ENCODE measurements around the gene SSBP4.

Gene SSBP4

DNA sequence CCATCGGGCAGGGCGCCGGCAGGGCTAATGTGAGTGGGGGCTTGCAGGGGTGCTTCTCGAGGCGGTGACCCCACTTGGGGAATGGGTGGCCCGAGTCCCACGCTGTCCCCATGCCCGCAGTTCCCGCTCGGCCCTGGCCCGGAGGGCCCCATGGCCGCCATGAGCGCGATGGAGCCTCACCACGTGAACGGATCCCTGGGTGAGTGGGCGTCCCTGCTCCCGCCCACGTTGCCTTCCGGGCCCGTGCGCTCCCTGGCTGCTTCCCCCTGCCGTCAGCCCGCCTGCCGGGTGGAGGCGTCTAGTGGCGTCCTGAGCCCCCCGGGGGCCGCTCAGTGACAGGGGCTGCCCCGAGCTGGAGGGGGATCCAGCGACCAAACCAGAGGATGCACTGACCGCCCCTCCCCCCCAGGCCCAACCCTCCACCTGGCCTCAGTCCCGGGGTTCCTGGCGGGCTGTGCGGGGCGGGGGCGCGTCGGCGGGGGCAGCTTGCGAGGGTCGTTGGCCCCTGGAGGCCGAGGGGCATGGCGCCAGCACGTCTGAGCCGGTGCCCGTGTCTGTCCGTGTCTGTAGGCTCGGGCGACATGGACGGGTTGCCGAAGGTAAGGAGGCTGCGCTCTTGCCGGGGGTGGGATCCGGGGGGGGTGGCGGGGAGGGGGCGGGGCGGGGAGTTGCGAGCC lies 14.0 kb downstream of the SSBP4 start:
- TF ChIP-seq ELF4 (IDR thresholded peaks at IDR 0.05) (no peak), TARDBP (IDR thresholded peaks at IDR 0.05) (no peak)
- ChIA-PET POLR2A (interaction anchor here (1.2 kb wide), 1 partner anchor 12 kb away, joined by 5 read pairs; no protein-coding TSS in a partner anchor), CTCF (no interaction called here)
- no peak for DNase-seq (ENCODE audit: extremely low spot score)

DNA sequence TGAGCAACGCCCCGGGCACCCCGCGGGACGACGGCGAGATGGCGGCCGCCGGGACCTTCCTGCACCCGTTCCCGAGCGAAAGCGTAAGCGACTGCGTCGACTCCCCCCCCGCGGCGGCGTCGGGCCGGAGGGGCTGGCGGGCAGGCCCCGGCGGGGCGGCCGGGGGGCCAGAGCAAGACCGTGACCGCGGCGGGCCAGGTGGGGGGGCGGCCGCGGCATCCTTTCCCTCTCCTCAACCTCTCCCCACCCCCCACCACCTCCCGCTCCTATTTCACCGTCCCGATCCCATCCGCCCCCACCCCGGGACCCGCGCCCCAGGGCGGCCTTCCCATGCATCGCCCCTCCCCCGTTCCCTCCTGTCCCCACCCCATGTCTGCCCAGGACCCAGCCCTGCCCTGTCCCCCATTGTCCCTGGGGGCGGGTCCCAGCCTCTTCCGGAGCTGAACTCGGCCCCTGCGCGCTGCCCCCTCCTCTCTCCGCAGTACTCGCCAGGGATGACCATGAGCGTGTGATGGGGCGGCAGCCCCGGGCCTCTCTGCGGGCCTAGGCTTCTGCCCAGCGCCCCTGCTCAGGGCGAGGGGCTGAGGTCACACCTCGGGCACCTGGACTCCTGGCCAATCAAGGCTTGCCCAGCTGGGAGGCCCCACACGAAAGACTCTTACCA lies 14.7 kb downstream of the SSBP4 start:
- CTCF ChIA-PET = no interaction called here

DNA sequence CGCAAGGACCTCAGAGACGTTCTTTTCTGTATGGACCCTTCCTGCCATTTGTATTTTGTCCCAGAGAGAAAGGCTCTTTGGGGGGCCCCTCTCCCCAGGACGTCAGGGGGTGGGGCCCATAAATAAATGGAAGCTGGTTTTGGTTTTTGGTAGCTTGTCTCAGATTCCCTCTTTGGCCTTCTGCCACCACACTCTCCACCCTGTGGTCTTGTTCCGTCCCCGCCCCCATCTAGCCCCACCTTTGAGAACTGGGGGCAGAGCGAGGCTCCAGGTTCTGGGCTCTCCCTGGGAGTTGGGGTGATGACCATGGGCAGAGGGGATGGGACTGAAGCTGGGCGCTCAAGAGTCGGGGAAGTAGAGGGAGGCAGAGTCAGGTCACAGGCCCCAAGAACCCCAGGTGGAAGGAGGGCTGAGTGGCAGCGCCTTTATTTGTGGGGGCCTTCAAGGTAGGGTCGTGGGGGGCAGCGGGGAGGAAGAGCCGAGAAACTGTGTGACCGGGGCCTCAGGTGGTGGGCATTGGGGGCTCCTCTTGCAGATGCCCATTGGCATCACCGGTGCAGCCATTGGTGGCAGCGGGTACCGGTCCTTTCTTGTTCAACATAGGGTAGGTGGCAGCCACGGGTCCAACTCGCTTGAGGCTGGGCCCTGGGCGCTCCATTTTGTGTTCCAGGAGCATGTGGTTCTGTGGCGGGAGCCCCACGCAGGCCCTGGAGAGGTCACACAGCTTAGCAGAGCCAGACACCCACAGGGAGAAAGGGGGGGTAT lies 15.4 kb downstream of the SSBP4 start:
- ChIA-PET POLR2A (interaction anchor here (1.2 to 2.0 kb wide), 2 partner anchors 14 to 16 kb away, joined by 5 to 7 read pairs; partner anchors contain the start of gene SSBP4), CTCF (interaction anchor here (0.7 kb wide), 1 partner anchor 27 kb away, joined by 3 read pairs; no protein-coding TSS in a partner anchor)
- TF ChIP-seq SP1 (IDR thresholded peaks at IDR 0.05) = no peak
- TF ChIP-seq HDGF (IDR thresholded peaks at IDR 0.05; ENCODE audit: borderline replicate concordance) = no peak
- TF ChIP-seq ARNT (IDR thresholded peaks at IDR 0.05) = no peak
- no peak for TF ChIP-seq NFRKB (IDR thresholded peaks at IDR 0.05)
- no peak for TF ChIP-seq CTBP1 (IDR thresholded peaks at IDR 0.05; ENCODE audit: borderline replicate concordance)
- no peak for TF ChIP-seq FOXK2 (IDR thresholded peaks at IDR 0.05)
- TF ChIP-seq, protein P1, sequence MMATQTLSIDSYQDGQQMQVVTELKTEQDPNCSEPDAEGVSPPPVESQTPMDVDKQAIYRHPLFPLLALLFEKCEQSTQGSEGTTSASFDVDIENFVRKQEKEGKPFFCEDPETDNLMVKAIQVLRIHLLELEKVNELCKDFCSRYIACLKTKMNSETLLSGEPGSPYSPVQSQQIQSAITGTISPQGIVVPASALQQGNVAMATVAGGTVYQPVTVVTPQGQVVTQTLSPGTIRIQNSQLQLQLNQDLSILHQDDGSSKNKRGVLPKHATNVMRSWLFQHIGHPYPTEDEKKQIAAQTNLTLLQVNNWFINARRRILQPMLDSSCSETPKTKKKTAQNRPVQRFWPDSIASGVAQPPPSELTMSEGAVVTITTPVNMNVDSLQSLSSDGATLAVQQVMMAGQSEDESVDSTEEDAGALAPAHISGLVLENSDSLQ (IDR thresholded peaks at IDR 0.05) = no peak
- TF ChIP-seq ZNF384 (IDR thresholded peaks at IDR 0.05) = no peak
- TF ChIP-seq ELF4 (IDR thresholded peaks at IDR 0.05) = no peak
- TF ChIP-seq SUZ12 (IDR thresholded peaks at IDR 0.05) = no peak
- TF ChIP-seq FOXA1 (IDR thresholded peaks at IDR 0.05) = no peak
- no peak for DNase-seq (ENCODE audit: extremely low spot score)

More for the DNA sequence above, 14.7 kb downstream of the SSBP4 start:
- no peak for DNase-seq (ENCODE audit: extremely low spot score)
- POLR2A ChIA-PET = interaction anchor here (1.2 to 2.0 kb wide), 2 partner anchors 13 to 15 kb away, joined by 5 to 7 read pairs; partner anchors contain the start of gene SSBP4
- no peak for TF ChIP-seq LEF1 (IDR thresholded peaks at IDR 0.05; ENCODE audit: borderline replicate concordance)
- TF ChIP-seq BHLHE40 (IDR thresholded peaks at IDR 0.05; ENCODE audit: borderline replicate concordance) = no peak
- no peak for TF ChIP-seq L3MBTL2 (conservative IDR thresholded peaks at IDR 0.05)
- no peak for TF ChIP-seq TARDBP (IDR thresholded peaks at IDR 0.05)
- TF ChIP-seq ZNF384 (IDR thresholded peaks at IDR 0.05) = no peak
- no peak for TF ChIP-seq FOXM1 (IDR thresholded peaks at IDR 0.05; ENCODE audit: borderline replicate concordance)
- no peak for TF ChIP-seq FOXK2 (IDR thresholded peaks at IDR 0.05)
- no peak for TF ChIP-seq ARNT (IDR thresholded peaks at IDR 0.05)
- TF ChIP-seq FOXA1 (IDR thresholded peaks at IDR 0.05) = no peak
- no peak for TF ChIP-seq SP1 (IDR thresholded peaks at IDR 0.05)
- TF ChIP-seq, protein P1 (IDR thresholded peaks at IDR 0.05) = no peak
- TF ChIP-seq SUZ12 (IDR thresholded peaks at IDR 0.05) = no peak
- no peak for TF ChIP-seq CTBP1 (IDR thresholded peaks at IDR 0.05; ENCODE audit: borderline replicate concordance)
- TF ChIP-seq HDGF (IDR thresholded peaks at IDR 0.05; ENCODE audit: borderline replicate concordance) = no peak
- no peak for TF ChIP-seq NFRKB (IDR thresholded peaks at IDR 0.05)
- no peak for TF ChIP-seq ELF4 (IDR thresholded peaks at IDR 0.05)

DNA sequence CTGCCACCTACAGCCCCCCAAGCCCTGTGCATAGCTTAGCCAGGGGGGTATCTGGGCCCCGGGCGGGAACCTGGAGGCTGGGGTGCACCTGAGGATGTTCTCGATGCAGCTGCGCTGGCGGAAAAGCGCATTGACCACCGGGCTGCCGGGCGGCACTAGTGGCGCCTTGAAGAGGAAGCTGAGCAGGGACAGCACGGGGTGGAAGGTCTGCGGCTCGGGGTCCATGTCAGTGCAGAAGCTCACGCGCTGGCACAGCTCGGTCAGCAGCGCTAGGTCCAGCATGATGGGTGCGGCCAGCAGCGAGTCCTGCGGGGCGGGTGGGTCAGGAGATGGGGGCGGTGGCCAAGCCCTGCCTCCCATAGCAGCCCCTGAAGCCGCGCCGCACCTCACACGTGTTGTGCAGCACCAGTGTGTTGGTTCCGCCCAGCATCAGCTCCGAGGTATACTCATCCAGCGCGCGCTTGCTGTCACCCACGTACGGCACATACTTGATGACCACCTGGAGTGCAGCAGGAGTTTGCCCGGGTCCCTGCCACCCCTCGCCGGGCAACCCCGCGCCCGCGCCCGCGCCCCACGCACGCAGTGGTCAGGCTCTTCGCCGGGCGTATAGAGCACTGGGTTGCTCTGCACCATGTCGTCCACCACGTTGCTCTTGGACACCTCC lies 16.1 kb downstream of the SSBP4 start:
- ChIA-PET CTCF (interaction anchor here (0.7 kb wide), 1 partner anchor 26 kb away, joined by 3 read pairs; no protein-coding TSS in a partner anchor), POLR2A (interaction anchor here (2.0 kb wide), 1 partner anchor 16 kb away, joined by 7 read pairs; the partner anchor contains the start of gene SSBP4)
- TF ChIP-seq CTBP1 (IDR thresholded peaks at IDR 0.05; ENCODE audit: borderline replicate concordance) (no peak), FOXM1 (IDR thresholded peaks at IDR 0.05; ENCODE audit: borderline replicate concordance) (no peak), FOXA1 (IDR thresholded peaks at IDR 0.05) (no peak), LEF1 (IDR thresholded peaks at IDR 0.05; ENCODE audit: borderline replicate concordance) (no peak), SUZ12 (IDR thresholded peaks at IDR 0.05) (no peak), HDGF (IDR thresholded peaks at IDR 0.05; ENCODE audit: borderline replicate concordance) (no peak), NFRKB (IDR thresholded peaks at IDR 0.05) (no peak), ELF4 (IDR thresholded peaks at IDR 0.05) (no peak), L3MBTL2 (conservative IDR thresholded peaks at IDR 0.05) (no peak), ARNT (IDR thresholded peaks at IDR 0.05) (no peak), ZNF384 (IDR thresholded peaks at IDR 0.05) (no peak), TARDBP (IDR thresholded peaks at IDR 0.05) (no peak), SP1 (IDR thresholded peaks at IDR 0.05) (no peak)
- TF ChIP-seq, protein P1 (IDR thresholded peaks at IDR 0.05) = no peak
- no peak for DNase-seq (ENCODE audit: extremely low spot score)

Measured in HEK293T (cell line).